HepG2 (cell line): Measurements from ENCODE around the gene LINGO3. TPM values are rescaled to one million over a fixed set of nuclear protein-coding genes. Genes with fewer than 3 reads are reported as not detected.

Experiments used
- ARHGAP35 ChIP-seq: sonication (generic); formaldehyde crosslinking; IDR thresholded peaks from 2 replicates; pipeline ENCODE4 v1.9.0; 2022; ENCODE audit warnings: mild to moderate bottlenecking, inconsistent platforms, moderate library complexity, missing genetic modification reagents, borderline replicate concordance
- ESRRA ChIP-seq: sonication (generic); formaldehyde crosslinking; IDR thresholded peaks from 2 replicates; pipeline ENCODE4 v1.5.1; 2020; ENCODE audit warnings: mild to moderate bottlenecking, low read depth, missing genetic modification reagents
- MXI1 ChIP-seq: IDR thresholded peaks from 3 replicates; pipeline ENCODE4 v1.6.1; 2012; ENCODE audit warnings: low read depth, low read length, inconsistent platforms, borderline replicate concordance
- NR1H2 ChIP-seq: sonication (generic); formaldehyde crosslinking; IDR thresholded peaks from 2 replicates; pipeline ENCODE4 v1.8.1; 2022; ENCODE audit warnings: low read depth, missing genetic modification reagents, borderline replicate concordance
- POLR2AphosphoS5 ChIP-seq: IDR thresholded peaks from 2 replicates; pipeline ENCODE4 v1.6.1; 2012; ENCODE audit warnings: low read depth, low read length
- SUZ12 ChIP-seq: fragments of 150-350 bp; IDR thresholded peaks from 2 replicates; pipeline ENCODE4 v1.6.1; 2014; ENCODE audit warnings: low read depth, low read length
- ZBTB1 ChIP-seq: sonication (generic); formaldehyde crosslinking; IDR thresholded peaks from 2 replicates; pipeline ENCODE4 v1.4.0; 2020; ENCODE audit warnings: missing genetic modification reagents, borderline replicate concordance
- ZBTB7B ChIP-seq: sonication (generic); formaldehyde crosslinking; IDR thresholded peaks from 2 replicates; pipeline ENCODE4 v1.4.0; 2020; ENCODE audit warnings: missing genetic modification reagents
- ZMYM4 ChIP-seq: sonication (generic); formaldehyde crosslinking; IDR thresholded peaks from 2 replicates; pipeline ENCODE4 v1.8.1; 2023; ENCODE audit warnings: mild to moderate bottlenecking, missing genetic modification reagents
- ZNF12 ChIP-seq: sonication (generic); formaldehyde crosslinking; IDR thresholded peaks from 2 replicates; pipeline ENCODE4 v1.5.0; 2020; ENCODE audit warnings: missing genetic modification reagents
- ZNF337 ChIP-seq: sonication (generic); formaldehyde crosslinking; IDR thresholded peaks from 2 replicates; pipeline ENCODE4 v1.5.1; 2020; ENCODE audit warnings: missing genetic modification reagents, low read depth, mild to moderate bottlenecking, borderline replicate concordance
- ZNF546 ChIP-seq: sonication (generic); formaldehyde crosslinking; conservative IDR thresholded peaks from 2 replicates; pipeline ENCODE4 v1.8.1; 2023; ENCODE audit warnings: mild to moderate bottlenecking, missing genetic modification reagents
- ZNF564 ChIP-seq: sonication (generic); formaldehyde crosslinking; IDR thresholded peaks from 2 replicates; pipeline ENCODE4 v1.8.1; 2023; ENCODE audit warnings: mild to moderate bottlenecking, missing genetic modification reagents
- ZNF709 ChIP-seq: sonication (generic); formaldehyde crosslinking; IDR thresholded peaks from 2 replicates; pipeline ENCODE4 v1.5.0; 2020; ENCODE audit warnings: mild to moderate bottlenecking, missing genetic modification reagents
- ZSCAN25 ChIP-seq: sonication (generic); formaldehyde crosslinking; IDR thresholded peaks from 2 replicates; pipeline ENCODE4 v1.8.0; 2022; ENCODE audit warnings: mild to moderate bottlenecking, missing genetic modification reagents
- polyA plus RNA-seq, 8 experiments: library from polyadenylated mRNA; depleted of rRNA in 3 of 8; stranded (reverse) in 7 of 8; unstranded in 1 of 8; fragments of >200 nt; fragmentation: Illumina TruSeq in 4 of 8; extraction: Trizol in 4 of 8; gene quantifications; 2 replicates each; pipeline versions ENCODE4 v1.2.1 to v1.2.3, GENCODE V29; 2011 to 2016; ENCODE audit warnings: low read depth in 4 of 8, missing spikeins in 1 of 8, mixed read lengths in 1 of 8; ENCODE audit not compliant: insufficient read depth in 1 of 8
- total RNA-seq, 5 experiments: library from RNA; depleted of rRNA; stranded (reverse); fragments of >200 nt; fragmentation: Illumina TruSeq; extraction: Trizol; gene quantifications; 2 replicates each; pipeline ENCODE4 v1.2.3, GENCODE V29; 2016; ENCODE audit warnings: low read depth in 1 of 5
- TF ChIP-seq, protein P1 (sequence below): sonication (generic); formaldehyde crosslinking; conservative IDR thresholded peaks from 2 replicates; pipeline ENCODE4 v1.4.0; 2020; ENCODE audit warnings: missing genetic modification reagents
- TF ChIP-seq, protein P2 (sequence below): sonication (generic); formaldehyde crosslinking; IDR thresholded peaks from 2 replicates; pipeline ENCODE4 v1.8.1; 2023; ENCODE audit warnings: mild to moderate bottlenecking, missing genetic modification reagents
- TF ChIP-seq, protein P3 (sequence below): sonication (generic); formaldehyde crosslinking; IDR thresholded peaks from 2 replicates; pipeline ENCODE4 v1.4.0; 2020; ENCODE audit warnings: missing genetic modification reagents, borderline replicate concordance
- TF ChIP-seq, protein P4 (sequence below): sonication (generic); formaldehyde crosslinking; IDR thresholded peaks from 2 replicates; pipeline ENCODE4 v1.4.0; 2020; ENCODE audit warnings: missing genetic modification reagents
- TF ChIP-seq, protein P5 (sequence below): sonication (generic); formaldehyde crosslinking; IDR thresholded peaks from 2 replicates; pipeline ENCODE4 v1.5.0; 2020; ENCODE audit warnings: missing genetic modification reagents

The LINGO3 gene
- total and polyA plus RNA-seq, 2 of the 13 experiments (the other 11 are each of a cell fraction or from before 2014, with no cell fraction given) = not detected

DNA sequence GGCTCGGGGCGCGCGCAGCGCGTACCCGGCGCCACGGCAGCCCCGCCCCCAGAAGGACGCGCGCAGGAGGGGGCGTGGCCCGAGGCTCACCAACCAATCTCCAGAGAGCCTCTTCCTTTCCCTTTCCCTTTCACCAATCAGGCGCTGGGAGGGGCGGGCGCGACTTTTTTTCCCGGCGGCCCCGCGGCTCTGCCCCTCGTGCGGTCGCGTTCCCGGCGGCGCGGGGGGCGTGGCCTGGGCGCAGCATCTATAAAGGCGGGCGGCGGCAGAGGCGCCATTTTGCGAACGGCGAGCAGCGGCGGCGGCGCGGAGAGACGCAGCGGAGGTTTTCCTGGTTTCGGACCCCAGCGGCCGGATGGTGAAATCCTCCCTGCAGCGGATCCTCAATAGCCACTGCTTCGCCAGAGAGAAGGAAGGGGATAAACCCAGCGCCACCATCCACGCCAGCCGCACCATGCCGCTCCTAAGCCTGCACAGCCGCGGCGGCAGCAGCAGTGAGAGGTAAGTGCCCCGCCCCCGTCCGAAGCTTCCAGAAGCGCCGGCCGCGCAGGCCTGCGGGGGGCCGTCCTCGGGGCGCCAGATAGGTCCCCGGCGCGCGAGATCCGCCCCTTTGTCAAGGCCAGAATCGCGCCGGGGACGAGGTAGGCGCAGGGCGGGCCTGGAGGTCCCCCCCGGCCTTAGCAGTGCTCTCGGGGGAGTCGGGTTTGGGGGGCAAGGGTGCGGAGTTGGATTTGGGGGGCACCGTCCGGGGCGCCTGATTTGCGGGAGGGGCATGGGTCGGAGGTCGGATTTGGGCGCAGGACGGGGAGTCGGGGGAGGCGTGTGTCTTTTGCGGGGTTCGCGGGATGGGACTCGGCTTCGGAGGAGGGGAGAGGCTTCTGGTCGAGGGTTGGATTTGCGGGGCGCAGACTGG lies 38.5 kb downstream of the LINGO3 start (continued):
- peak; percentile 78; the same call in 1 of the 3 replicates for TF ChIP-seq MXI1
- TF ChIP-seq, protein P1, sequence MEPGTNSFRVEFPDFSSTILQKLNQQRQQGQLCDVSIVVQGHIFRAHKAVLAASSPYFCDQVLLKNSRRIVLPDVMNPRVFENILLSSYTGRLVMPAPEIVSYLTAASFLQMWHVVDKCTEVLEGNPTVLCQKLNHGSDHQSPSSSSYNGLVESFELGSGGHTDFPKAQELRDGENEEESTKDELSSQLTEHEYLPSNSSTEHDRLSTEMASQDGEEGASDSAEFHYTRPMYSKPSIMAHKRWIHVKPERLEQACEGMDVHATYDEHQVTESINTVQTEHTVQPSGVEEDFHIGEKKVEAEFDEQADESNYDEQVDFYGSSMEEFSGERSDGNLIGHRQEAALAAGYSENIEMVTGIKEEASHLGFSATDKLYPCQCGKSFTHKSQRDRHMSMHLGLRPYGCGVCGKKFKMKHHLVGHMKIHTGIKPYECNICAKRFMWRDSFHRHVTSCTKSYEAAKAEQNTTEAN = 0 out of 2 replicates have a peak, but pooled peaks have one; percentile 72
- TF ChIP-seq ZBTB1 (CRISPR knock-in tag) = no peak
- TF ChIP-seq ZNF709 = peak; percentile 91; the same call in 1 of the 2 replicates
- TF ChIP-seq SUZ12 = peak; percentile 22; the same call in 1 of the 2 replicates
- peak; percentile 97 for TF ChIP-seq POLR2AphosphoS5
- TF ChIP-seq ZMYM4 = peak; percentile 69; the same call in 1 of the 2 replicates
- 0 out of 2 replicates have a peak, but pooled peaks have one; percentile 78 for TF ChIP-seq ZNF564 (CRISPR knock-in tag)
- TF ChIP-seq, protein P2, sequence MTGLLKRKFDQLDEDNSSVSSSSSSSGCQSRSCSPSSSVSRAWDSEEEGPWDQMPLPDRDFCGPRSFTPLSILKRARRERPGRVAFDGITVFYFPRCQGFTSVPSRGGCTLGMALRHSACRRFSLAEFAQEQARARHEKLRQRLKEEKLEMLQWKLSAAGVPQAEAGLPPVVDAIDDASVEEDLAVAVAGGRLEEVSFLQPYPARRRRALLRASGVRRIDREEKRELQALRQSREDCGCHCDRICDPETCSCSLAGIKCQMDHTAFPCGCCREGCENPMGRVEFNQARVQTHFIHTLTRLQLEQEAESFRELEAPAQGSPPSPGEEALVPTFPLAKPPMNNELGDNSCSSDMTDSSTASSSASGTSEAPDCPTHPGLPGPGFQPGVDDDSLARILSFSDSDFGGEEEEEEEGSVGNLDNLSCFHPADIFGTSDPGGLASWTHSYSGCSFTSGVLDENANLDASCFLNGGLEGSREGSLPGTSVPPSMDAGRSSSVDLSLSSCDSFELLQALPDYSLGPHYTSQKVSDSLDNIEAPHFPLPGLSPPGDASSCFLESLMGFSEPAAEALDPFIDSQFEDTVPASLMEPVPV (CRISPR knock-in tag) = peak; percentile 62
- peak; percentile 50; the same call in 1 of the 2 replicates for TF ChIP-seq ZSCAN25 (CRISPR knock-in tag)
- TF ChIP-seq ZNF337 (CRISPR knock-in tag) = no peak
- TF ChIP-seq, protein P3, sequence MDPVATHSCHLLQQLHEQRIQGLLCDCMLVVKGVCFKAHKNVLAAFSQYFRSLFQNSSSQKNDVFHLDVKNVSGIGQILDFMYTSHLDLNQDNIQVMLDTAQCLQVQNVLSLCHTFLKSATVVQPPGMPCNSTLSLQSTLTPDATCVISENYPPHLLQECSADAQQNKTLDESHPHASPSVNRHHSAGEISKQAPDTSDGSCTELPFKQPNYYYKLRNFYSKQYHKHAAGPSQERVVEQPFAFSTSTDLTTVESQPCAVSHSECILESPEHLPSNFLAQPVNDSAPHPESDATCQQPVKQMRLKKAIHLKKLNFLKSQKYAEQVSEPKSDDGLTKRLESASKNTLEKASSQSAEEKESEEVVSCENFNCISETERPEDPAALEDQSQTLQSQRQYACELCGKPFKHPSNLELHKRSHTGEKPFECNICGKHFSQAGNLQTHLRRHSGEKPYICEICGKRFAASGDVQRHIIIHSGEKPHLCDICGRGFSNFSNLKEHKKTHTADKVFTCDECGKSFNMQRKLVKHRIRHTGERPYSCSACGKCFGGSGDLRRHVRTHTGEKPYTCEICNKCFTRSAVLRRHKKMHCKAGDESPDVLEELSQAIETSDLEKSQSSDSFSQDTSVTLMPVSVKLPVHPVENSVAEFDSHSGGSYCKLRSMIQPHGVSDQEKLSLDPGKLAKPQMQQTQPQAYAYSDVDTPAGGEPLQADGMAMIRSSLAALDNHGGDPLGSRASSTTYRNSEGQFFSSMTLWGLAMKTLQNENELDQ (CRISPR knock-in tag) = 0 out of 2 replicates have a peak, but pooled peaks have one; percentile 40
- no peak for TF ChIP-seq ESRRA (CRISPR knock-in tag)
- TF ChIP-seq, protein P4, sequence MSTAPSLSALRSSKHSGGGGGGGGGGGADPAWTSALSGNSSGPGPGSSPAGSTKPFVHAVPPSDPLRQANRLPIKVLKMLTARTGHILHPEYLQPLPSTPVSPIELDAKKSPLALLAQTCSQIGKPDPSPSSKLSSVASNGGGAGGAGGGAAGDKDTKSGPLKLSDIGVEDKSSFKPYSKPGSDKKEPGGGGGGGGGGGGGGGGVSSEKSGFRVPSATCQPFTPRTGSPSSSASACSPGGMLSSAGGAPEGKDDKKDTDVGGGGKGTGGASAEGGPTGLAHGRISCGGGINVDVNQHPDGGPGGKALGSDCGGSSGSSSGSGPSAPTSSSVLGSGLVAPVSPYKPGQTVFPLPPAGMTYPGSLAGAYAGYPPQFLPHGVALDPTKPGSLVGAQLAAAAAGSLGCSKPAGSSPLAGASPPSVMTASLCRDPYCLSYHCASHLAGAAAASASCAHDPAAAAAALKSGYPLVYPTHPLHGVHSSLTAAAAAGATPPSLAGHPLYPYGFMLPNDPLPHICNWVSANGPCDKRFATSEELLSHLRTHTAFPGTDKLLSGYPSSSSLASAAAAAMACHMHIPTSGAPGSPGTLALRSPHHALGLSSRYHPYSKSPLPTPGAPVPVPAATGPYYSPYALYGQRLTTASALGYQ = 0 out of 2 replicates have a peak, but pooled peaks have one; percentile 9
- 0 out of 2 replicates have a peak, but pooled peaks have one; percentile 14 for TF ChIP-seq ZNF546 (CRISPR knock-in tag)
- TF ChIP-seq ARHGAP35 = peak; percentile 80; the same call in 1 of the 2 replicates
- TF ChIP-seq, protein P5, sequence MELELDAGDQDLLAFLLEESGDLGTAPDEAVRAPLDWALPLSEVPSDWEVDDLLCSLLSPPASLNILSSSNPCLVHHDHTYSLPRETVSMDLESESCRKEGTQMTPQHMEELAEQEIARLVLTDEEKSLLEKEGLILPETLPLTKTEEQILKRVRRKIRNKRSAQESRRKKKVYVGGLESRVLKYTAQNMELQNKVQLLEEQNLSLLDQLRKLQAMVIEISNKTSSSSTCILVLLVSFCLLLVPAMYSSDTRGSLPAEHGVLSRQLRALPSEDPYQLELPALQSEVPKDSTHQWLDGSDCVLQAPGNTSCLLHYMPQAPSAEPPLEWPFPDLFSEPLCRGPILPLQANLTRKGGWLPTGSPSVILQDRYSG = no peak
- peak; percentile 58; the same call in 1 of the 2 replicates for TF ChIP-seq ZNF12 (CRISPR knock-in tag)
- peak; percentile 60; the same call in 1 of the 2 replicates for TF ChIP-seq ZBTB7B (CRISPR knock-in tag)
- TF ChIP-seq NR1H2 (CRISPR knock-in tag) = no peak
